A375 (cell line): ENCODE results near the gene IGSF11. TPM values are rescaled to one million over a fixed set of nuclear protein-coding genes. Genes with fewer than 3 reads are reported as not detected.

Experiments used
- total RNA-seq: library from RNA; depleted of rRNA; stranded (reverse); fragments of >200 nt; shearing (Covaris generic); gene quantifications from 2 replicates; pipeline ENCODE4 v1.2.3, GENCODE V29; 2014; rRNA removed

IGSF11 gene
- 0.11 and 0.29 TPM in 2 replicates for total RNA-seq

GRCh38 chr3:119034256-119035013, at the start of gene IGSF11:
Gene IGSF11, minus strand, starts transcription at chr3:119034846. Its CDS starts 264 bp downstream, at chr3:119034582.

Other genes starting within 250 kb of the IGSF11 start
- gene TEX55, start 111.3 kb upstream of the IGSF11 start, total RNA-seq: not detected in 2 replicates
- not detected in 2 replicates for gene UPK1B, start 138.8 kb upstream of the IGSF11 start, total RNA-seq
- 10.8 and 13.0 TPM in 2 replicates for gene B4GALT4, start 206.0 kb upstream of the IGSF11 start, total RNA-seq